22Rv1 (cell line): Measurements from ENCODE around the gene APOBEC3A.
"Not testable (repeated sequence)": the region's sequence is repeated elsewhere in the genome, so short reads cannot be mapped to it uniquely, and the experiment has no call there.

Experiments used
- H3K27ac ChIP-seq: fragments of 450-650 bp; 2 replicates; pipeline ENCODE4 v1.5.1; 2017
- CTCF ChIP-seq: fragments of 450-650 bp; IDR thresholded peaks from 2 replicates; pipeline ENCODE4 v1.5.1; 2017; ENCODE audit warnings: mild to moderate bottlenecking
- ZFX ChIP-seq: fragments of 450-650 bp; IDR thresholded peaks from 2 replicates; pipeline ENCODE4 v1.6.1; 2017; ENCODE audit warnings: antibody characterized with exemption, borderline replicate concordance

APOBEC3A gene

GRCh38 chr22:38941488-38941987 is 15.9 kb upstream of the APOBEC3A start:
- TF ChIP-seq CTCF (no peak), ZFX (no peak)
- H3K27ac ChIP-seq, result no peak overlapping the region

GRCh38 chr22:38942702-38943101 is 14.7 kb upstream of the APOBEC3A start:
- no peak overlapping the region for H3K27ac ChIP-seq
- TF ChIP-seq CTCF (no peak), ZFX (no peak)

- no peak overlapping the region for H3K27ac ChIP-seq
- TF ChIP-seq CTCF (peak; percentile 16; the same call in 1 of the 2 replicates), ZFX (no peak)
These were observed 14.2 kb upstream of the APOBEC3A start for GRCh38 chr22:38943201-38943600.

GRCh38 chr22:38943882-38944281 is 13.5 kb upstream of the APOBEC3A start:
- H3K27ac ChIP-seq, result no peak overlapping the region
- TF ChIP-seq CTCF, result no peak
- TF ChIP-seq ZFX, result no peak

GRCh38 chr22:38944653-38945052 is 12.8 kb upstream of the APOBEC3A start:
- no peak overlapping the region for H3K27ac ChIP-seq
- TF ChIP-seq CTCF (no peak), ZFX (no peak)

GRCh38 chr22:38945706-38946338 is 11.6 kb upstream of the APOBEC3A start:
- H3K27ac ChIP-seq, result not testable (repeated sequence)

- no peak overlapping the region for H3K27ac ChIP-seq
- TF ChIP-seq CTCF (no peak), ZFX (no peak)
These were observed 10.6 kb upstream of the APOBEC3A start for GRCh38 chr22:38946771-38947170.
